HFF-Myc (cell line): Measurements from ENCODE around the gene WDR37.
A peak's percentile ranks its signal among the peaks of the same experiment; 100 is the strongest.

Experiments used
- DNase-seq: peaks from one replicate; pipeline ENCODE4 v3.0.0-alpha.2; 2011; ENCODE audit warnings: low read depth; ENCODE audit errors: extremely low read depth
- H3K4me3 ChIP-seq: replicated peaks from 2 replicates; pipeline ENCODE4 v1.5.1; 2011; ENCODE audit warnings: low read depth, mild to moderate bottlenecking, control low read depth, low read length
- CTCF ChIP-seq: IDR thresholded peaks from 2 replicates; pipeline ENCODE4 v1.5.1; 2012; ENCODE audit warnings: mild to moderate bottlenecking, low read depth, low read length, control low read depth; ENCODE audit errors: missing control alignments

Gene WDR37

DNA sequence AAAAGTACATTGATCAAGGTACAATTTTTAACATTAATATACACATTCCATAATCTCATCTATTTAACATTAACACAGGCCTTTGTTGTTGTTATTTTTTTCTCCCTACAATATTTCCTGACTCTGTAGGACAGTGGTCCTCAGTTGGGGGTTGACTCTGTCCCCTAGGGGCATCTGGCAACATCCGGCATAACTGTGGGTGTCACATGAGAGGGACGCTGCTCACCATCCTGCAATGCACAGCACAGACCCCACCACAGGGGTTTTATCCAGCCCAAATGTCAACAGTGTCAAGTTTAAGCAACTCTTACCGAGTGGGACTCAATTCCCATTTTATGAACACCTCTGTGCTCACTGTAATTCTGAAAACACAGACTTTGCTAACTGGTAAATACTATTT is 16.1 kb upstream of the WDR37 start:
- no peak for TF ChIP-seq CTCF
- H3K4me3 ChIP-seq: no peak overlapping the region
- no peak for DNase-seq

- no peak for TF ChIP-seq CTCF
- no peak for DNase-seq
- no peak overlapping the region for H3K4me3 ChIP-seq
Observed at GRCh38 chr10:1041514-1041913, 14.7 kb upstream of the WDR37 start.

DNA sequence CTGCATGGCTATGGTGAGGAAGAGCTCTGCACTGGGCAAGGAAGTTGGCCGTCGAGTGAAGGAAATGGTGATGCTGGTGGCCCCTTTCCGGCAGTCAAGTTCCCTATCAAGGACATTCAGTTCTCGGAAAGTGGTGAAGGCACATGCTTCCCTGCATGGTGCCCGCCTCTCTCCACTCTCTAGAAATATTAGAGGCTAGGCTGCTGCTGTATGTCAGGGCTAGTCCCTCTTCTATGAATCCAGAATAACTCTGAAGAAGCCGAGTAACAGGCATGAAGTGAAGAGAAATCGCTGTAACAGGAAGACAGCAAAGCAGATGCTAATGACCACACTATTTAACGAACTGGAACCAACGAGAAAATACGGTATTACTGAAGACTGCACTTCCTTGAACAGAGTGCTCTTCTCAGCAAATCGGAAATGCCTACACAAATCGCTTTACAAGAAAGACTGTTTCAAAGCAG is 12.6 kb upstream of the WDR37 start:
- DNase-seq: no peak
- no peak for TF ChIP-seq CTCF
- no peak overlapping the region for H3K4me3 ChIP-seq

GRCh38 chr10:1044146-1044545 is 12.0 kb upstream of the WDR37 start:
- no peak for TF ChIP-seq CTCF
- no peak overlapping the region for H3K4me3 ChIP-seq
- DNase-seq: no peak

- H3K4me3 ChIP-seq: no peak overlapping the region
- no peak for DNase-seq
- TF ChIP-seq CTCF: no peak
Observed at GRCh38 chr10:1044964-1045363, 11.2 kb upstream of the WDR37 start.

GRCh38 chr10:1045415-1045814 is 10.8 kb upstream of the WDR37 start:
- no peak for DNase-seq
- peak overlapping the region; percentile 27; the same call in 1 of the 2 replicates for H3K4me3 ChIP-seq

More at GRCh38 chr10:1045415-1045814, 10.8 kb upstream of the WDR37 start:
- no peak for TF ChIP-seq CTCF
